COLO829 (cell line): Measurements from ENCODE around the gene GFOD1.
A peak's percentile ranks its signal among the peaks of the same experiment; 100 is the strongest.

Source experiments
- DNase-seq: peaks from one replicate; pipeline ENCODE4 v3.0.0; 2012; ENCODE audit warnings: low spot score

GFOD1 gene

DNA sequence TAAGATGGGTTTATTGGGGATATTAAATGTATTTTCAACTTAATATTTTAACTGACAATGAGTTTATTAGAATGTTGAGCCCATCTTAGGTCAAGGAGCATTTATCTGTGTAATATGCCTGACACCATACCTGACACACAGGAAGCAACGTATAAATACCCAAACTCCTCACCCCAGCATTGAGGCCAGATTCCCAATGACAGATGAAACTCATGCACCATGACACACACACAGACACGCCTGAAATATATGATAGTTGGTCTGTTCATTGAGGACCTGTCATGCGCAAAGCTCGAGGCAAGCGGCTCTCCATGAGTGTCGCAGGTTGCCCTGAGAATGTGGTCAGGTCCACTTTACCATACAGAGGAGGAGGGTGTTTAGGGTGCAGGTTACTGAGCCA is 64.1 kb downstream of the GFOD1 start:
- DNase-seq = no peak

DNA sequence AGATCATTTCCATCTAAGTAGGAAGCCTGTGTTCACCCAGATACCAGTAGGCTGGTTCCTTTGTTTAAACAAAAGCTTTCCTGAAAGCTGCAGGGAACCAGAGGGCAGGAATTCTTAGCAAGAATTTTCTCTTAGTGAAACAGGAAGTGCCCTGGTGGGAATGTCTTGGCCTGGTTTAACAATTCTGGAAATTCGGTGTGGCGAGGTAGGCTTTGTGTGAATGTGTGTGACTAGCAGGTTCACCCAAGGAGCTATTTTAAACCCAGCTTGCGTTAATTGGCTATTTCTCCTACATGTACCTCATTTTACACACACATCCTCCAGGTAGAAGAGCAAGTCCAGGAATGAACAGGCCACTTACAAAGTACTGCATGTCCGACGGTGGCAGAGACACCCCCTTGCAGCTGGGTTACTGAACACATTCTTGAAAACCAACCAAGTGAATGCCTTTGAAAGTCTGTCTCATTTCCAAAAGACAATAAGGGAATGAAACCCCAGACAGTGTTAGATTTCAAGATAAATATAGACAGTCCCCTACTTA is 64.6 kb downstream of the GFOD1 start:
- DNase-seq = no peak

DNA sequence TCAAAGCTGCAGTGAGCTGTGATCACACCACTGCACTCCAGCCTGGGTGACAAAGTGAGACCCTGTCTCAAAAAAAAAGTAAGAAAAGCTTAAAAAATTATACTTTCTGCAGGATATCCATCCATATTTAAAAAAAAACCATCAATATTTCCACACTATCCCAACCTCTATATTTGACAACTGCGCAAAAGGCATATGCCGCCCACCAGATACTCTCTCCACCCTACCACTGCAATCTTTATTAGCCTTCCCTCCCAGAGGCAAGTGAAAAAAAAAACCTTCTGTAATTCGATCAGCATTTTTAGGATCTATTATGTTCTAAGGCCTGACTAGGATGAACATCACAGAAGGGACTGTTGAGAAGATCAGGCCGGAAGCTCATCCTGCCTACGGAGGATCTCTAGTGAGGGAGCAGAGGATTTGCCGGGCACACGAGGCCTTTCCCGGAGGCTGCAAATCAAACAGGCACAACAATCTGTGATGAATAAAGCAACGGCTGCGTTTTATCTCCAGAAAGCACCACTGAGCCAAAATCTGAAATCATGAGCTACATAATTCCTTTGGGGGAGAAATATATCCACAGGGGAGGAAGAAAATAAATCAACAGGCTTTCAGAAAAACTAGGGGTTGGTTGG is 65.9 kb downstream of the GFOD1 start:
- no peak for DNase-seq

DNA sequence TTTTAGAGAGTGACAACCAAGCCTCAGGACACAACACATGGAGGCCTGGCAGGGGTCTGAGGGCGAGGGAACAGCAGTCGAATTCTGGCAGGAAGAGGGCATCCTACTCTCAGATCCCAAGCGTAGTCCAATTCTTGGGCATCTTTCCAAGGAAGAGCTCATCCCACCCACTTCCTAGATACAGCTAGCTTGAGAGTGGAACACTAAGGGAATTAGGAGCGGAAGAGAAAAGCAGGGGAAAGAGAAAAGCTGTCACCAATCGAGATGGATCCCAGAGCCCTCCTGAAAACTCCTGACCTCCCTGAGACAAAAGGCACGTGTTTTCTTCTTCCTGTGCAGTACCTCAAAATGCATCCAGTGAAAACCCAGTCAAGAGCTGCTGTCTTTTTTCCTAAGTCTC is 67.1 kb downstream of the GFOD1 start:
- DNase-seq = peak; percentile 32

DNA sequence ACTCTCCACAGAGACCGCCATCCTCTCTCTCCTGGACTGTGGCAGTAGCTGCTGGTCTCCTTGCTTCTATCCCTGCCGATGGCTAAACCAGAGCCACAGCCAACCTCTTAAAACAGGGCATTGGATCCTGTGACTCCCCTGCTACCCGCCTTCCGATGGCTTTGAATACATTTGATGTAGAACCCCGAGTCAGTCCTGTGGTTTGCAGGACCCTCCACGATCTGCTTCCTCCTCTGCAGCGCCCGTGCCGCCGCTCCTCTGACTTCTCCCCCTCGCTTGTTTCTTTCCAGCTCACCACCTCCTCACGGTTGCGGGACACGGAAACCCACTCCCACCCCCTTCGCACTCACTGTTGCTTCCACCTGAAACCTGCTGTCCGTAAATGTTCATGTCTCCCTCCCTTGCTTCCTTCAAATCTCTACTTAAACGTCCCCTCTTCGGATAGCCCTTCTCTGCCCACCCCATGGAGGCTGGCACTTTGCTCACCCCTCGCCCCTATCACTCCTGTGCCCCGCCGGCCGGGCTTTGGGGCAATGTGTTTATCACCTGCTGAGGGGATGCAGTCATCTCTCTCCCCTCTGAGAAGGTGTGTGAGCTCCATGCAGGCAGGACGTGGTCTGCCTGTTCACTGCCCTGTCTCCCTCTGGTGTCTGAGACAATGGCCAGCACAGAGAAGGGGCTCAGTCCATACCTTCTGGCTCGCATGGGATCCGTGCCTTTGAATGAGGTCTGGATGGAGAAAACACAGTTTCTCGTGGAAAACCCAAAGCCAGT is 67.8 kb downstream of the GFOD1 start:
- DNase-seq = no peak

DNA sequence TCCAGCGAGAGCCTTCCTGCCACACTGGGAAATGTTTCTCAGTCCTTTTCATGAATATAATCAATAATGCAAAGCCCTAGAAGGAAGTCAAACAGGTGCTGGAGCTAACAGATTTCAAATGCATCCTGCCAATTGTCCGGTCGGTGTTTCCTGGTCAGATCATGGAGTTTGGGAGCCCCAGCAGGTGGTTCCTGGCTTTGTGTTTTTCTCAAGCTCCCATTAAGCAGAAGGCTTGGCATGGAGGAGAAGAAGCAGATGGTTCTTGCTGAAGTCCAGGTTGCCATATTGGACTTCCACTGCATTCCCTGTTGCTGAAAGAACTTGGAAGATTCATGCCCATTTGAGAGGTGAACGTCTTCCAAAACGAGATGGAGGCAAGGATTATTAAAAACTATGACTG is 68.6 kb downstream of the GFOD1 start:
- DNase-seq = no peak

DNA sequence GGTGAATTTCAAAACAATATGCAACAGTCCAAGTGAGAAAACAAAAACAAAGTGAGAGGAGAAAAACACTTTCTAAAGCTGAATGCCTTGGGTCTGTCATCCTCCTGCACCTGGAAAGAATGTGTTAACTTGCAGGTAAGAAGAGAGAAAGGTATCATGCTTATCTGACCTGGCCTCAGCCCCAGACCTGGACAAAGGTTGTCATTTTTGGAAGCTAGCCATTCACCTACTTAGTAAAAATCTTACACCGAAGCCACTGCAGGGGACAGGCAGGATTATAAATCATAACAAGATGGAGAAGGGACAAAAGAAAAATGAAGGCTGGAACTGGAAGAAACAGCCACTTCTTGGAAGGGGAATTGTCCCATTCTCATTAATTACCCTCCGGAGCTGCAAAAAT is 69.4 kb downstream of the GFOD1 start:
- DNase-seq = no peak

DNA sequence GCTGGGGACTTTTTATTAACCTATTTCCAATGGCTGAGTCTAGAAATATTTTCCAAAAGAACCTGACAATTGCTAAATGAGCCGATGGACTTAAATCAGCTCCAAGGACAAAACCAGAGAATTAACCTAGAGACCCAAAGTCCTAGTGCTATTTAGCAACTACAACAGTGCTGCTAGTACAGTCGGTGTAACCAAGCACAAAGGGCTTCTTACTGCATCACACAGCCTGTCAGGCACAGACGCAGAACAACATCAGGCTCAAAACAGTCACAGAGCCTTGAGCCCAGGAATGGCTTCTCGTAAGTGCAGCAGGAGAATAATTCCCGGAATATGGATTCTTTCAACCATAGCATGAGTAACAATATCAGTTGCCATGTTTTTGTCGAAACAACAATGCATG is 70.0 kb downstream of the GFOD1 start:
- no peak for DNase-seq

DNA sequence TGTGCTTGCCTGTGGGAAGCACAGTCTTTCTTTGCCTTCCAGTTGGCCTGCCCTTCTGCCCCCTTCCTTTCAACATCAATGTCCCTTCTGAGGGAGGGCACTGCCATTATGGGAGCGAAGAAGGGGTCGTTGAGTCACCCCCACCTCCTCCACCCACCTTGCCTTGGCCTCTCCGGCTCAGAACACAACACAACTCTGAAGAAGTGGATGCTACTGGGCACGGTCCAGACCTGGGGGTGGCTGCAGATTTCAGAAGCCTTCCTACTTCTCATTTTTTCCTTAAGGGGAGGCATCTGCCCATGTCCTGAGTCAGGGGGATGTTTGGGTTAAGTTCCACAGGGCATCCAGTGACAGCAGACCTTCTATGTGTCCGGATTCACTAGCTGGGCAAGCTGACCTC is 72.1 kb downstream of the GFOD1 start:
- DNase-seq = no peak

DNA sequence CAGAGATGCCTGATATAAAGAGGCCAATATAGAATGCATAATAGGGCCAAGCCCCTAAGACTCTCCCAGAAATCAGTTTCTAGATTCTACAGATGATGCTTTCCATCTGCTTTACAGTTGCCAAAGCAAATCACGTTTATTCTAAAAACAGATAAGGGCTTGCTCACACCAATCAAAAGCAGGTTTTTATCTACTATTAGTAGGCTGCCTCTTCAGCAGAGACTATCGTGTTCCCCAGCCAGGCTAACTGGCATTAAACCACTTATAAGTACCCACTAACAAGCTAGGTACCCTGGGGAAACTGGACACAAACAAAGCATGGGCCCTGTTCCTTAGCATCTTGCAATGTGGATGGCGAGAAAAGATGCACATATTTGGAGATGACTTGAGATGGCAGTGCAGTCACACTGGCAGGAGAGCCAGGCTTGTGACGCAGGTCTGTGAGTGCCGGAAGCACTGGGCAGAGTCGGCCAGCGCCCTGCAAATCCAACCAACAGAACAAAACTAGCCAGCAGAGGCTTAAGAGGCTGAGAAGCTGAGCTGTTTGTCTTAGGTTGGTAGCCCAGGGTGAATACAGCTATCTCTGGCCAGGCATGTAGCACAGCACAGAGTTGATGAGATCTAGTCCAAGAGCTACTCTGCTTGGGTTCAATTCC is 73.4 kb downstream of the GFOD1 start:
- no peak for DNase-seq

DNA sequence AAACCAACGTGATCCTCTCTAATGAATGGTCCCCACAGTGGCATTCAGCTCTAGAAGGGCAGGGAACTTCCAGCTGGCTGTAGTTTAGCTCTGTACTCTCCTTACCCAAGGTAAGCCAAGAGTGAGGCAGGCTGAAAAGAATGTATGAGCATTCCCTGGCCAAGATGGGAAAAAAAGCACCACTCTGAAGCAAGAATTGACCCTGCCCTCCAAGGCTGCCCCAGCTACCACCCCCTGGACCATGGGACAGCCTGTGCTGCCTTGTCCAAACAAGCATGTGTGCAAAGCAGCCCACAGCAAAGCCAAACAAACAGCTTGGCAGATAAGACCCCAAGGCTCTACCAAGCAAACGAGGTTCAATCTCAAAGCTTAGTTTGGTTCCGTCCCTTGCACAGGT is 73.9 kb downstream of the GFOD1 start:
- no peak for DNase-seq

DNA sequence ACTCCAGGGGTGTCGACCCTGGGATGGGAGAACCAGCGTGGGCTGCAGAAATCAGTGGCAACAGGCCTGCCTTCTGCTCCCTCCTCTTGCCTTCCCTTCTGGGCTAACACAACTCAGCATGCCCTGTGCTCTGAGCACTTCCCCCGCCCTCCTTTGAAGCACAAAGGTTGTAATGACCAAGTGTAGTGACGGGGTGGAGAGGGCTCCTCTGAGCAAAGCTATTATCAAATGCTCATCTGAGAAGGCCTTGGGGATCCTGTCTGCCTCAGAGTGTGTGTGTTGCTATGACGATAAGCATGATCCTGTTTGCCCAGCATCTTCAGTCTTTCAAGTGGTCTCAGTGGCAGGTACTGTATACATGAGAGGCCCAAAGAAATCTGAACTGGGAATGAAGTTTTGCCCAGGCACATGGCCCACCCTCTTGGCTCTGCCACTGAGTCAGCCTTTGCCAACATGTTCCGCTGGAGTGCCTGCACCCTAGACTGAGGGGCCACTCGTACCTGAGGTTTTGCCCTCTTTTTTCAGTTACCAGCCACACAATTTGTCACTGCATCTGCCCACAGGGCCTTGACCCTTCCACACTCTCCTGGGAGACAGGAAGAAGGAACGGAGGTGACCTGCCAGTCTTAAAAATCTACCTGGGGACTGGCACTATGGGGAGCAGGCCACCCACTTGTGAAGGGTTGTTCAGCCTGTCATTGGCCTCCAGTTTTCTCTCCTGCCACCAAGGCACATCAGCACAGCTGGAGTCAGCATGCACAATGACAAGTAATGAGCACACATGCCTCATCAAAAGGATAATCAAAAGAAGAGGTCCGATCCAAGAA is 74.5 kb downstream of the GFOD1 start:
- no peak for DNase-seq

DNA sequence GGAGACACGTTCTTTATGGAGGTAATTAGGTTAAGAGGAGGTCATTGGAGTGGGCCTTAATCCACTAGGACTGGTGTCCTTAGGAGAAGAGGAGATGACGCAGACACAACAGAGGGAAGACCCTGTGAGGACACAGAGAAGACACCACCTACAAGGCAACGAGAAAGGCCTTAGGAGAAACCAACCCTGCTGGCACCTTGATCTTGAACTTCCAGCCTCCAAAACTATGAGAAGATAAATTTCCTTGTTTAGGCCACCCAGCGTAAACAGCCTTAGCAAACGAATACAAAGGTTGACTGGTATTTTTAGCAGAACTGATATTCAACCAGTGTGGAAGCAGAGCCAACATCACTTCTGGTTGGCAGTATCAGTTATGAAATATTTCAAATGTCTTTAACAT is 75.2 kb downstream of the GFOD1 start:
- no peak for DNase-seq

DNA sequence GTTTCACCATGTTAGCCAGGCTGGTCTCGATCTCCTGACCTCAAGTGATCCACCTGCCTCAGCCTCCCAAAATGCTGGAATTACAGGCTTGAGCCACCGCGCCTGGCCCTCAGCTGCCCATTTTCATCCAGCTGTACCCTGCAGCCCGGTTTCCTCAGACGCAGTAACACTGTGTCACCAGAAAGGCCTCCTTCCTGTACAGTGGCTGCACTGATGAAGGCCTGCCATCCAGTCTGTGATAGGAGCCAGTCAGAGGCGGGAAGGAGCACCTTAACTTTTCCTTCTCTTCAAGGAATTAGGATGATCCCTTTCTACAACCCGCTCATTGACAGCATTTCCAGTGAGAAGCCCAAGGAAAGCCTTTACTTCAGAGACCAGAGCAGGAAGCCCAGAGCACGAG is 75.9 kb downstream of the GFOD1 start:
- DNase-seq = no peak

DNA sequence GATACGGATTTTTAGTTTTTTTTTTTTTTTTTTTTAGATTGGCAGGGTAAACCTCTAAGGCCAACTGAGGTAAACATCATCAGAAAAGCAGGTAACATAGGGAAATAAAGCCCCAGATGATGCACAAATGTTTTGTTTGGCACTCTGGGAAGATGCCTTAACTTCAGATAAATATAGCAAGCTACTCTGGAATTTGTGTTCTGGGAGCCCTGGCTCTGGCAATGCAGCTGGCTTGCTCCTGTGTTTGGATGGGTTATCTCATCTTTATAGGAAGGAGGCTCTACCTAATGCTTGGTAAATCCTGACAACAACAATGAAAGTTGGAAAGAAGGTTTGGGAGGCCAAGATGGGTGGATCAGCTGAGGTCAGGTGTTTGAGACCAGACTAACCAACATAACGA is 77.4 kb downstream of the GFOD1 start:
- no peak for DNase-seq

DNA sequence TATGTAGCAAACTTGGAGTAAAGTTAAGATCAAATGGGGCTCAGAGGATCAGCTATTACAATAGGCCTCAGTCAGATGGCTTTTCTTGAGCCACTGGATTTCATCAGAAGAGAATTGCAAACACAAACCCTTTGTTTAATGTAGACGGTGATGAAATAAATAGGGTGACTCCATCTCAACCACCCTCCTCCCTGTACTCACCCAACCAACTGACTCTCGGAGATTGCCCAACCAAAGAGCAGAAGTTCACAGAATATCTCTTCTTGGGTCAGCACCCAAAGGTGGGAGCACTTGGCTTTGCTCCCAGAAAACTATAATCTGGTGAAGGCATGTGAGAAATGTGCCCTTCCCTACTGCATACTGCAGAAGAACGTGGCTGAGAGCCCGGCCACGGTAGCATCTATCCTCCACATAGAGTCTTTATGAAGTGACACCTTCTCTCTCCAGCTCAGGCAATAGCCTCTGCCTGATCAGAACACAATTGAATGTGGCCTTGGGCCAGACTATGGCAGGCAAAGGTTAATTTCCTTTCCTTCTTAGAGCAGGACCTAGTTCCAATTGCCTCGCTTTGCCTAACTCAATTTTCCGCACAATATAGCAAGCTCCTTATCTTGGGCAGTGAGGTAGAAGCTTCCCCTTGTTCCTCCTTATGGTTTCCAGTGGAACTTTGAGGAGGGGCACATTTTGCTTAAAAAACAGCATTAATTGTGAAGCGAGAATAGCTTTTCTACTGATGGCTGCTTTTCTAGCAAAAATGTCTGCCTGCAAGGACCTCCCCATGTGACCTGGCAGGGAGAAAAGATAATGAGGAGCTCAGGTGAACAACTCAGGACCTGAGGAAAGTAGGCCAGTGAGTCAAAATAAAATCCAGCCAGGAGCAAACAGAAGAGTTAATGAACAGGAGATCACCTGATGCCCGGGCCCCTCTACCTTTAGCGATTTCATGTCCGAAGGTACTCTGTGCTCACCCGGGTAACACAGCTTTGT is 79.4 kb downstream of the GFOD1 start:
- DNase-seq = peak; percentile 93

DNA sequence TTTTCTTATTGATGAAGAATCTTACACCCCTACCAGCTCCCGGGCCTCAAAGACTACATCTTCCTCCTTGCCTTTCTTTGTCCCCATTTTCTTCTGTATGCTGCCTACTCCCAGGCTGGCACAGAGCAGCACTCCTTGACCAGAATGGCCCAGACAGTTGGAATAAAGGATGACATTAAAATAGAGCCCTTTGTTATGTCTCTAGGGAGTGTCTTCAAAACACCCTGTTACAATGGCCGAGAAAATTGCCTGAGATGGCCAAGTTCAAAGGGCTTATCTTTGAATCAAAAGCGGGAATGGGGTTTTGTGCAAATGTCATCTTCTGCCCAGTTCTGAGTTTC is 80.1 kb downstream of the GFOD1 start:
- DNase-seq = no peak

DNA sequence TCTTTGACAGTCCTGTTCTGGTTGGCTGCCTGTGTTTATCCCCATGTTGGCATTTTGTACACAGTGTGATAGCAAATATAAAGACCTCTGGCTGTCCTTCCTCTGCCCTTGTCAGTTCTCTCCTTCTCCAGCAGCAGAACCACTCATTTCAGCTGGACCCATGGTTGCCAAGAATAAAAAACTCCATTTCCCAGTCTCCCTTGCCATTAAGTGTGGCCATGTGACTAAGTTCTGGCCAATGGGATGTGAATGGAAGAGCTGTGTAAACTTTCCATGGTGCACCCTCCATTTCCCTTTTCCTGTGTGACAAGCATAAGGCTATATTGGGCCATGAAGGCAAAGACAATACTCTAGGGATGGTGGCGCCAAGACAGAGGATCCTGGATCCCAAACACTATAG is 80.6 kb downstream of the GFOD1 start:
- peak; percentile 30 for DNase-seq

DNA sequence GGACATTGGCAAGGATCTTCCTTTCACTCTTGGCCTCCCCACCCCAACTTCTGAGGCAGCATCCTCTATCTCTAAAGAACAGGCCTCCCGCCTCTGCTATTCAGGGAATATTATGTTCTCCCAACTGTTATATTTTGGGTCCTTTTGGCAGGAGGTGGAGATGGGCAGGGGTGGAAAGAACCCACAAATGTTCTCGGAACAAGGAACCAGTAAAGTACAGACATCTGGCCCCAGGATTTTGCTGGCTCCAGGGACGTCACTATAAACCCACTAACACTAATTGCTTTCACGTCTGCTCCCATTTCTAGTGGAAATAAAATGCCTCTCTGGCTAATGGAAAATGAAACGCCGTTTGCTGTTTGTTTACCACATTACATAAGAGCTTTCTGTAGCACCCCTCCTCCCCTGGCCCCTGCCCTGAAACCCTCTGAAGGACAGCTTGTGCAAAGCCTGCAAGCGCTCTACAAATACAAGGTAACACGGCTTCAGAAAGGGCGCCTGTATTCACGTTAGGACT is 81.4 kb downstream of the GFOD1 start:
- no peak for DNase-seq

DNA sequence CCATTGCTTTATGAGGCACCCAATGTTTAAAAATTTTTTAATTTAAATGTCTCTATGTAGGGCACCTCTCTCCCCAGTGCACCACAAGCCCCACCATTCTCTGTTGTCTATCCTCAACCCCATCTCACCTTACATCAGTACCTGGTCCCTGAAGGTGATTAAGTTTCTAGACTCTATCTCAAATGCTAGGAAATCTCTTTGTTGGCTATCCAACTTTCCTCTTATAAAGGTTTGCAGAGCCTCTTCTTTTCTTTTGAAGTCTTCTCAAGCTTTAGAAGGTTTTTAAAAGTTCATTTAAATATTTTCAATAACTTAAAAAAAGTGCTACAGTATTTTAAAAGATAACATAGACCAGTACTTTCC is 82.5 kb downstream of the GFOD1 start:
- DNase-seq = no peak
